Measurements from ENCODE around the gene CD300LG. TPM values are rescaled to one million over a fixed set of nuclear protein-coding genes. Genes with fewer than 3 reads are reported as not detected.

CD300LG gene
- under 0.01 TPM in 1 of 2 replicates, not detected in the other for total RNA-seq

GRCh38 chr17:43846963-43847371 is at the start of gene CD300LG:
Gene CD300LG (plus strand): TSS chr17:43847176. CDS start chr17:43847217, 41 bp downstream.

GRCh38 chr17:43832976-43833829 is 13.8 kb upstream of the CD300LG start, which contains the start of gene MPP3:
Gene MPP3 (minus strand): TSS chr17:43833146. CDS start chr17:43831906, 1,240 bp downstream.

GRCh38 chr17:43907425-43907981 is 60.5 kb downstream of the CD300LG start, which contains the start of gene MPP2:
Gene MPP2 (minus strand): TSS chr17:43907536. CDS start chr17:43904460, 3,076 bp downstream.

Other genes starting within 250 kb of the CD300LG start
- gene MEOX1, start 185.3 kb upstream of the CD300LG start, total RNA-seq: under 0.01 TPM in 1 of 2 replicates, not detected in the other
- not detected in 2 replicates for gene SOST, start 88.4 kb upstream of the CD300LG start, total RNA-seq
- 81.7 and 90.8 TPM in 2 replicates for gene DUSP3, start 68.2 kb upstream of the CD300LG start, total RNA-seq
- not detected in 2 replicates for gene CFAP97D1, start 66.7 kb upstream of the CD300LG start, total RNA-seq
- 5.9 and 8.2 TPM in 2 replicates for gene MPP3, start 14.0 kb upstream of the CD300LG start, total RNA-seq
- 0.33 and 0.38 TPM in 2 replicates for gene MPP2, start 60.4 kb downstream of the CD300LG start, total RNA-seq
- not detected in 2 replicates for gene PPY, start 95.3 kb downstream of the CD300LG start, total RNA-seq
- 0.33 TPM in 1 of 2 replicates, not detected in the other for gene PYY, start 106.8 kb downstream of the CD300LG start, total RNA-seq
- 6.9 and 11.7 TPM in 2 replicates for gene NAGS, start 157.4 kb downstream of the CD300LG start, total RNA-seq
- 33.1 and 50.0 TPM in 2 replicates for gene TMEM101, start 167.8 kb downstream of the CD300LG start, total RNA-seq
- gene LSM12, start 219.5 kb downstream of the CD300LG start, total RNA-seq: 83.8 and 85.9 TPM in 2 replicates
- gene G6PC3, start 223.6 kb downstream of the CD300LG start, total RNA-seq: 32.7 and 34.8 TPM in 2 replicates